Retinal pigment epithelial cell (primary cell): Measurements from ENCODE around the gene DNMT1.

ENCODE experiments used
- DNase-seq: peaks from one replicate; pipeline ENCODE4 v3.0.0-alpha.2; 2010; ENCODE audit warnings: low read depth
- H3K4me3 ChIP-seq: 2 replicates; pipeline ENCODE4 v1.5.1; 2011; ENCODE audit warnings: mild to moderate bottlenecking, low read length, control low read depth, moderate library complexity
- TF ChIP-seq, protein P1 (sequence below): conservative IDR thresholded peaks from 2 replicates; pipeline ENCODE4 v1.5.1; 2011; ENCODE audit warnings: low read depth, low read length, control low read depth, inconsistent platforms

DNMT1 gene

DNA sequence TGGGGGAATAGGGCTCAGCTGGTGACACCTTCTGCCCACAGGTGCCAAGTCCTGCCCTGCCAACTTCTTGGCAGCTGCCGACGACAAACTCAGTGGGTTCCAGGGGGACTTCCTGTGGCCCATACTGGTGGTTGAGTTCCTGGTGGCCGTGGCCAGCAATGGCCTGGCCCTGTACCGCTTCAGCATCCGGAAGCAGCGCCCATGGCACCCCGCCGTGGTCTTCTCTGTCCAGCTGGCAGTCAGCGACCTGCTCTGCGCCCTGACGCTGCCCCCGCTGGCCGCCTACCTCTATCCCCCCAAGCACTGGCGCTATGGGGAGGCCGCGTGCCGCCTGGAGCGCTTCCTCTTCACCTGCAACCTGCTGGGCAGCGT lies 81.2 kb downstream of the DNMT1 start:
- no peak for DNase-seq
- TF ChIP-seq, protein P1, sequence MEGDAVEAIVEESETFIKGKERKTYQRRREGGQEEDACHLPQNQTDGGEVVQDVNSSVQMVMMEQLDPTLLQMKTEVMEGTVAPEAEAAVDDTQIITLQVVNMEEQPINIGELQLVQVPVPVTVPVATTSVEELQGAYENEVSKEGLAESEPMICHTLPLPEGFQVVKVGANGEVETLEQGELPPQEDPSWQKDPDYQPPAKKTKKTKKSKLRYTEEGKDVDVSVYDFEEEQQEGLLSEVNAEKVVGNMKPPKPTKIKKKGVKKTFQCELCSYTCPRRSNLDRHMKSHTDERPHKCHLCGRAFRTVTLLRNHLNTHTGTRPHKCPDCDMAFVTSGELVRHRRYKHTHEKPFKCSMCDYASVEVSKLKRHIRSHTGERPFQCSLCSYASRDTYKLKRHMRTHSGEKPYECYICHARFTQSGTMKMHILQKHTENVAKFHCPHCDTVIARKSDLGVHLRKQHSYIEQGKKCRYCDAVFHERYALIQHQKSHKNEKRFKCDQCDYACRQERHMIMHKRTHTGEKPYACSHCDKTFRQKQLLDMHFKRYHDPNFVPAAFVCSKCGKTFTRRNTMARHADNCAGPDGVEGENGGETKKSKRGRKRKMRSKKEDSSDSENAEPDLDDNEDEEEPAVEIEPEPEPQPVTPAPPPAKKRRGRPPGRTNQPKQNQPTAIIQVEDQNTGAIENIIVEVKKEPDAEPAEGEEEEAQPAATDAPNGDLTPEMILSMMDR = no peak

DNA sequence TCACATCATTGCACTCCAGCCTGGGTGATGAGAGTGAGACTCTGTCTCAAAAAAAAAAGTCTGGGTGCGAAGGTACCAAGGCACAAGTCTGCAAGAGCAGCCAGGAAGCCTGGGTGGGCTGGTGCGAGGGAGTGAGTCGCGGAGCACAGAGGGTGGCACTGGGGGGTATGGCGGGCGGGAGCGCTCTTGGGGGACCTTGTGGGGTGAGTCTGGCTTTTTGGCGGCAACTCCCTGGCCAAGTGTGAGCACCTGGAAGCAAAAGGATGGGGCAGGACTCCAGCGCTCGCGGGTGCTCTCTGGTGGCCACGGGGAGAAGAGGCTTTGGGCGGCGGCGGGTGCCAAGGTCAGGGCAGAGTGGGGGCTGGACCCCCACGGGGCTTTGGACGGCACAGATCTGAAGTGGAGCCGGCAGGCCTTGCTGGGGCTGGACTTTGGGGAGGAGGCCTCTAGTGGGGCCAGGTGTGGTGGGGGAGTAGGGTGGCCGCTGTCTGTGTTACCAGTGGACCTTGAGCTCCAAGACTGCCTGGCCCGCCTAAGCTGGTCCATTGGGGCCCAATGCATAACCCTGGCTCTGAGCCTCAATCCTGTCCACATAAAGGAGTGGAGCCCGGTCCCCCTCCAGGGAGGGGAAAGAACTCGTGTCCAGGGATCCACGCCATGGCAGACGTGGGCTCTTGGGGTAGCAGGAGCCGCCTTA lies 81.7 kb downstream of the DNMT1 start:
- no peak overlapping the region for H3K4me3 ChIP-seq

More for the DNA sequence above, 81.2 kb downstream of the DNMT1 start:
- no peak overlapping the region for H3K4me3 ChIP-seq

DNA sequence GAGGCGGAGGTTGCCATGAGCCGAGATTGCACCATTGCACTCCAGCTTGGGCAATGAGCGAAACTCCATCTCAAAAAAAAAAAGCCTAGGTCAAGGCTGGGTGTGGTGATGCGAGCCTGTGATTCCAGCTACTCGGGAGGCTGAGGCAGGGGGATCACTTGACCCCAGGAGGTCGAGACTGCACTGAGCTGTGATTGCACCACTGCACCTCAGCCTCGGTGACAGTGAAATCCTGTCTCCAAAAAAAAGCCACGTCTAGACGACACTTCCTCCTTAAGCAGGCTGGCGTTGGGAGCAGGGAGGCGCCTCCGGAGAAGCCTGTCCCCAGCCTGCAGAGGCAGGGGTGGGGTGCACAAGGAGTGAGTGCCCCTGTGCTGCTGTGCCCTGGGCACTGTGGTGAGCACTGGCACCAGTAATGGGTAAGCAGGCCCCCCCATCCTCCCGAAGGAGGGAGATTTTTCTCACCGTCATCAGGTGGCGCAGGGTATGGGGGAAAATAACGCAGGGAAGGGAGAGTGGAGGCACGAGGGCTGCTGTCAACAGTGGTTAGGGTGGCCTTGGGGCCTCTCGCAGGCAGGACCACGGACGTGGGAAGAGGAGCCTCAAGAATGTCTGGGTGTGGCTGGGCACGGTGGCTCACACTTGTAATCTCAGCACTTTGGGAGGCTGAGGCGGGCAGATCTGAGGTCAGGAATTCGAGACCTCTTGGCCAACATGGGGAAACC lies 82.6 kb downstream of the DNMT1 start:
- DNase-seq = no peak
- no peak overlapping the region for H3K4me3 ChIP-seq

More for the DNA sequence above, 81.7 kb downstream of the DNMT1 start:
- no peak for DNase-seq
- TF ChIP-seq, protein P1 = peak; percentile 74

DNA sequence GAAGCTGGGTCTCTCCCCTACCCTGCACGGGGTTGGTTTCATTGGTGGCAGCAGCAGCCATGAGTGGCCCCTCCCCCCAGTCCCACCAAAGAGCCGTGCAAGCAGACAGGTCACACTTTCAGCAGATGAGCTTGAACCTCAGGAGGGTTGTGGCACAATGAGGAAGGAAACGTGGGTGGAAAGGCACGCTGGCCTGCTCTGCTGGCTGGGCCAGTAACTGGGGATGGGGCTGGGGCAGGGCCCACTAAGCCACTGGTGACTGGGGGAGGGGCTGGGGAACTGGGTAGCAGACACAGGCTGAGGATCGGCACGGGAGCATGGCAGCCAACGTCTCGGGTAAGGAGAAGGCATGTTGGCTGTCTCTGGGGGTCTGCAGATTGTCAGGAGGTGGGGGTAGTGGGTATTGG lies 83.3 kb downstream of the DNMT1 start, which contains the start of gene P2RY11:
TSS of gene P2RY11 (plus strand) at position 289 of the 407 bp plus-strand sequence. CDS start at position 318, 29 bp downstream.
- TF ChIP-seq, protein P1 = no peak
- DNase-seq = no peak

More for the DNA sequence above, 82.6 kb downstream of the DNMT1 start:
- TF ChIP-seq, protein P1 = no peak

DNA sequence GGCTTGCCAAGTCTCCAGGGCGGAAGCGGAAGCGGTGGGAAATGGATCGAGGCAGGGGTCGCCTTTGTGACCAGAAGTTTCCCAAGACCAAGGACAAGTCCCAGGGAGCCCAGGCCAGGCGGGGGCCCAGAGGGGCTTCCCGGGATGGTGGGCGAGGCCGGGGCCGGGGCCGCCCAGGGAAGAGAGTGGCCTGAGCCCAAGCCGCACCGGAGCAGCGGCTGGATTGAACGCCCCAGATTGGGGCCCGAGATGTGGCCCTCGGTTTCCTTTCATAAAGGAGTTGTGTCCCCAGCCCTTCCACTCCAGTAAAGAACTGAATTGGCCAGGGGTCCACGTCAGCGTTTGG lies 83.8 kb downstream of the DNMT1 start:
- DNase-seq = no peak
- H3K4me3 ChIP-seq = no peak overlapping the region
- TF ChIP-seq, protein P1 = no peak

More for the DNA sequence above, 83.3 kb downstream of the DNMT1 start, which contains the start of gene P2RY11:
- no peak within 1 kb of the TSS for H3K4me3 ChIP-seq

DNA sequence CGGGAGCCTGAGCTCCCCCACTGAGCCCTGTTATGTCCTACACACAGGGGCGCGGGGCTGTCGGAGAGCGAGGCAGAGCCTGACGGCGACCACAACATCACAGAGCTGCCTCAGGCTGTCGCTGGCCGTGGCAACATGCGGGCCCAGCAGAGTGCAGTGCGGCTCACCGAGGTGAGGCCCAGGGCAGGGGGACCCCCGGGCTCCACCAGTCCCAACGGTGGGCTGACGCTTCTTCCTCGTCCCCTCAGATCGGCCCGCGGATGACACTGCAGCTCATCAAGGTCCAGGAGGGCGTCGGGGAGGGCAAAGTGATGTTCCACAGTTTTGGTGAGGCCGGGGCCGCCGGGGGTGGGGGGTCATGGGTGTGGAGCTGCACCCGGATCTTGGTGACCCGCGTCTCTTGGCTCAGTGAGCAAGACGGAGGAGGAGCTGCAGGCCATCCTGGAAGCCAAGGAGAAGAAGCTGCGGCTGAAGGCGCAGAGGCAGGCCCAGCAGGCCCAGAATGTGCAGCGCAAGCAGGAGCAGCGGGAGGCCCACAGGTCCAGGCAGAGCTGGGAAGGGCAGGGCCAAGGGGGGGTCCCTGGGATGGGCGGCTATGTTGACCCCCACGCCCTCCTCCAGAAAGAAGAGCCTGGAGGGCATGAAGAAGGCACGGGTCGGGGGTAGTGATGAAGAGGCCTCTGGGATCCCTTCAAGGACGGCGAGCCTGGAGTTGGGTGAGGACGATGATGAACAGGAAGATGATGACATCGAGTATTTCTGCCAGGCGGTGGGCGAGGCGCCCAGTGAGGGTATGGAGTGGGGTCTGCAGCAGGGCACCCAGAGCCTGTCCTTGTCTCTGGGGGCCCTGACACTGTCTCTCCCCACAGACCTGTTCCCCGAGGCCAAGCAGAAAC lies 84.4 kb downstream of the DNMT1 start:
- TF ChIP-seq, protein P1 = no peak
- no peak for DNase-seq
- H3K4me3 ChIP-seq = no peak overlapping the region
